Activated naive CD8-positive, alpha-beta T cell (primary cell): ENCODE data around the gene KIF20B.

ENCODE experiments used
- H3K27ac Mint-ChIP-seq: one replicate; pipeline ENCODE4 v1.8.0; 2021; ENCODE audit warnings: mixed read lengths
- H3K27me3 Mint-ChIP-seq: one replicate; pipeline ENCODE4 v1.8.0; 2021; ENCODE audit warnings: mixed read lengths
- H3K36me3 Mint-ChIP-seq: one replicate; pipeline ENCODE4 v1.8.0; 2021; ENCODE audit warnings: mixed read lengths
- H3K4me1 Mint-ChIP-seq: one replicate; pipeline ENCODE4 v1.8.0; 2021; ENCODE audit warnings: low read depth, mixed read lengths
- H3K4me3 Mint-ChIP-seq: one replicate; pipeline ENCODE4 v1.8.0; 2021; ENCODE audit warnings: mild to moderate bottlenecking, mixed read lengths
- H3K9me3 Mint-ChIP-seq: one replicate; pipeline ENCODE4 v1.8.0; 2021; ENCODE audit warnings: low read depth, mixed read lengths

KIF20B gene, protein sequence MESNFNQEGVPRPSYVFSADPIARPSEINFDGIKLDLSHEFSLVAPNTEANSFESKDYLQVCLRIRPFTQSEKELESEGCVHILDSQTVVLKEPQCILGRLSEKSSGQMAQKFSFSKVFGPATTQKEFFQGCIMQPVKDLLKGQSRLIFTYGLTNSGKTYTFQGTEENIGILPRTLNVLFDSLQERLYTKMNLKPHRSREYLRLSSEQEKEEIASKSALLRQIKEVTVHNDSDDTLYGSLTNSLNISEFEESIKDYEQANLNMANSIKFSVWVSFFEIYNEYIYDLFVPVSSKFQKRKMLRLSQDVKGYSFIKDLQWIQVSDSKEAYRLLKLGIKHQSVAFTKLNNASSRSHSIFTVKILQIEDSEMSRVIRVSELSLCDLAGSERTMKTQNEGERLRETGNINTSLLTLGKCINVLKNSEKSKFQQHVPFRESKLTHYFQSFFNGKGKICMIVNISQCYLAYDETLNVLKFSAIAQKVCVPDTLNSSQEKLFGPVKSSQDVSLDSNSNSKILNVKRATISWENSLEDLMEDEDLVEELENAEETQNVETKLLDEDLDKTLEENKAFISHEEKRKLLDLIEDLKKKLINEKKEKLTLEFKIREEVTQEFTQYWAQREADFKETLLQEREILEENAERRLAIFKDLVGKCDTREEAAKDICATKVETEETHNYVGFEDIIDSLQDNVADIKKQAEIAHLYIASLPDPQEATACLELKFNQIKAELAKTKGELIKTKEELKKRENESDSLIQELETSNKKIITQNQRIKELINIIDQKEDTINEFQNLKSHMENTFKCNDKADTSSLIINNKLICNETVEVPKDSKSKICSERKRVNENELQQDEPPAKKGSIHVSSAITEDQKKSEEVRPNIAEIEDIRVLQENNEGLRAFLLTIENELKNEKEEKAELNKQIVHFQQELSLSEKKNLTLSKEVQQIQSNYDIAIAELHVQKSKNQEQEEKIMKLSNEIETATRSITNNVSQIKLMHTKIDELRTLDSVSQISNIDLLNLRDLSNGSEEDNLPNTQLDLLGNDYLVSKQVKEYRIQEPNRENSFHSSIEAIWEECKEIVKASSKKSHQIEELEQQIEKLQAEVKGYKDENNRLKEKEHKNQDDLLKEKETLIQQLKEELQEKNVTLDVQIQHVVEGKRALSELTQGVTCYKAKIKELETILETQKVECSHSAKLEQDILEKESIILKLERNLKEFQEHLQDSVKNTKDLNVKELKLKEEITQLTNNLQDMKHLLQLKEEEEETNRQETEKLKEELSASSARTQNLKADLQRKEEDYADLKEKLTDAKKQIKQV (N-terminal part only)

DNA sequence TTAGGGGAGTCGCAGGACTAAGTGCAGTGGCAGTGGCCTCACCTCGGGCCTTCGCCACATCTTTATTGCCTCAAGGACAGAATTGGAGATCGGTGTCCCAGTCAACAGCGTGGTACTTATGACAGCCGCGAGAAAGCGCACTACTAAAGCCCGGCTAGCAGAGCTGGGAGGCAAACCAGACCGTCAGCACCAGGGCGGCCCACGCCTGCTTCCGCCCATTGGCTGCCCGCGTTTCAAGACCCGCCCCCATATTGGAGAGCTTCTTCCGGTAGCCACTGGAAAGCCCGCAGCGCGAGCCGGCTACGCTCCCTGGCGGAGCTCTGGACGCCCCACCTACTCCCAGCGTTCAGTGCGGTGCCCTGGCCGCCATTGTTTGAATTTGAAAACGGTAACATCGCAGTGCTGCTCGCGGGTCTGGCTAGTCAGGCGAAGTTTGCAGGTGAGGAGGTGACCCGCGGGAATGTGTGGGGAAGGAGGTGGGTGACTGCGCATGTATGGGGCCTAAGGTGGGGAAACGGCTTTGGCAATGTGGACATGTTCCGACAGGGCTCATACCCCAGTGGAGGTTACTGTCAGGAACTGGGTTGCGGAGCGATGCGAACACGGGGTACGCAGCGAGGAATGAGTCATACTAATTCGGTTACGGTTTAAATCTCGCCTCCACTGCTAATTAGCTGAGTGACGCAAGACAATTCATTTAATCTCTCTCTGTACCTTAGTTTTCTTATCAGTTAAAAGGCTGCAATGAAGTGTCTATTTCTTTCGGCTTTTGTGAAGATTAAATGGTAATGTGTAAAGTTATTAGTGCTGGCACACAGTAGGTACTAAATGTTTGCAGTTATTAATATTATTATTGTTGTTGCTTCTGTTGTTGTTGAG, at the start of gene KIF20B:
TSS of gene KIF20B (plus strand) at position 349 of the 879 bp plus-strand sequence. CDS start 3,705 bp downstream, outside the sequence.
- Mint-ChIP-seq H3K36me3 (peaks cover 4% of the 10 kb centered on the region), H3K4me1 (peaks cover 42% of the 10 kb centered on the region), H3K4me3 (peak within 1 kb of the TSS; percentile 96), H3K27me3 (no peaks in the 10 kb centered on the region), H3K9me3 (no peaks in the 10 kb centered on the region), H3K27ac (peak within 1 kb of the TSS; percentile 98)

DNA sequence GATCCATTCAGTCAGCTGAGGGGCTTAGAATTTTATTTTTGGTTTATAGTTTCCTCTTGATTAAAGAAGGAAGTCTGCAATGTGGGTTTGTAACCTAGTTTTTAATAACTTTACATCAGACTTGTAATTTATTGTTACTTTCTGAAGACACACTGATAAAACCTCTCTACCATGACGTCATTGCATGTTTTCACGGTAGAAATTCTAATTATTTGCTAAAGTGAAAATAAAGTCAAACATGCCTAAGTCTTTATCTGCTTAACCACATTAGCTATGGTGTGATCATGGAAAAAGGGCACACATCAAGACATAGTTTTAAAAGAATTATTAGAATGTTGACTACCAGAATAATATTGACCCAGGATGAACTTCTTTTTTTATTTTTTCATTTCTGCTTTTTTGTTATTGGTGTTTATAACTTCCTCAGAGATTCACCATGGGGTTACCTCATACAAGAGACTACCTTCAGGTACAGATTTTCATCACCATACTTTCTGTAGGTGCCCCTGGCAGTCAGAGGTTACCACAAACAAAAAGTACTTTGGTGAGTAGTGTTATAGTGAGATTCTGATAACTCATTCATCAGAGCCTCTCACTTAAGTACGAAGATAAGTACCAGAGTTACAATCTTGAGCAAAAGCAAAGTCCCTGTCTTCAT, 49.3 kb upstream of the KIF20B start:
- no peaks in the 10 kb centered on the region for H3K9me3 Mint-ChIP-seq
- H3K36me3 Mint-ChIP-seq, result peaks cover 2% of the 10 kb centered on the region
- H3K27ac Mint-ChIP-seq, result no peak overlapping the region

DNA sequence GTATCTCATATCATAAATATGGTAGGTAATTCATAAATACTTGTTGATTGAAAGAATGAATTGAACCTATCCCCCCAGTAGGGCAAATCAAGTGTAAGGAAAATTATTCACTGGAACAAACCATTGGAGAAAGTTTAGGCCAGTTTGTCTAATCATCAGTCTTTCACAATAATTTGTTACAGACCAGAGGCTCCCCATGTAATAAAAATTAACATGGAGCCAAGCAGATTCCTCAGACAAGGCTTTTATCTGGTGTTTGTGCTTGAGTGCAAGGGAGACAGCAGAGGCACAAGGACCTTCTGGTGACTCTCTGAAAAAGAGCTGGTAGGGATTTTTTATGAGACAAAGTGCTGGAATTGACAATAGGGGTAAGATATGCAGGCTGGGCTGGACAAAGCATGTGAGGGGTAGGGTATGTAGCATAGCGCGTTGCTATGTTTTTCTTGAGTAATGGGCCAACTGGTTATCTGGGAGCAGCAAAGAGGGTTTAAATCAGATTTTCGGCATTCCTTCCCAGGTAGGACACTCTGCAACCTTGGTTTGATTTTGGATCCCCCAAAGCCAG, 48.5 kb upstream of the KIF20B start:
- Mint-ChIP-seq H3K4me3 (no peak overlapping the region), H3K27me3 (peaks cover 3% of the 10 kb centered on the region), H3K4me1 (no peaks in the 10 kb centered on the region), H3K9me3 (no peaks in the 10 kb centered on the region), H3K36me3 (peaks cover 2% of the 10 kb centered on the region), H3K27ac (no peak overlapping the region)

More for the DNA sequence above, 49.3 kb upstream of the KIF20B start:
- no peaks in the 10 kb centered on the region for H3K4me1 Mint-ChIP-seq
- no peak overlapping the region for H3K4me3 Mint-ChIP-seq
- H3K27me3 Mint-ChIP-seq, result peaks cover 6% of the 10 kb centered on the region

DNA sequence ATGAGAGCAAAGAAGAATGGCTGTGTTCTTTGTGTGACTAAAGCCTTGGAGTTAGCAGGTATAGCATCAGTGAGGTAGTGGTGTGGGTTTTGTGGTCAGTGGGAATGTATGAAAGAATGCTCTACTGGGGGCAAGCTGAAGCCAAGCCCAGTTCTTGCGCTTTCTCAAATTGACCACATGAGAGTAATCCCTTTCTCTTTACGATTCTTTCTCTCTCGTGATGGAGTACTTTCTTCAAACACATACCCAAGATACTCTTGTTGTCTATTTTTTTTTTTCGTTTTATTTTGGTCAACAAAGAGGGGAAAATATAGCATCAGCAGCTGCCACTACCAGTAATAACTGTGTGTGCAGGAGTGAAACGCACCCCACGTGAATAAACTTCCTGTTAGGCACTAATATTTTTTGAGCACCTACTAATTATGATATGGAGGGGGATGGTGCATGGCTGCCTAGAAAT, 48.0 kb upstream of the KIF20B start:
- no peak overlapping the region for H3K4me3 Mint-ChIP-seq
- H3K27me3 Mint-ChIP-seq, result no peaks in the 10 kb centered on the region
- no peaks in the 10 kb centered on the region for H3K36me3 Mint-ChIP-seq
- H3K4me1 Mint-ChIP-seq, result no peaks in the 10 kb centered on the region
- no peak overlapping the region for H3K27ac Mint-ChIP-seq
- H3K9me3 Mint-ChIP-seq, result no peaks in the 10 kb centered on the region

DNA sequence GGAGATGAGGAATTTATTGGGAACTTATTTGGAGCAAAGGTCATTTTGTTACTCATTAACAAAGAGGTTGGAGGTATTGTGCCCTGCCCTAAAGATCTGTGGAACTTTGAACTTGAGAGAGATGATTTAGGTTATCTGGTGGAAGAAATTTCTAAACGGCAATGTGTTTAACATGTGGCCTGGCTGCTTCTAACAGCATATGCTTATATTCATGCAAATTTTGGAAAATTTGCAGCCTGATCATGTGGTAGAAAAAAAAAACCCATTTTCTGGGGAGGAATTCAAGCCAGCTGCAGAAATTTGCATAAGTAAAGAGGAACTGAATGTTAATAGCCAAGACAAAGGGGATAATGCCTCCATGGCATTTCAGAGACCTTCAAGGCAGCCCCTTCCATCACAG, 45.7 kb upstream of the KIF20B start:
- Mint-ChIP-seq H3K4me3 (no peak overlapping the region), H3K27me3 (no peaks in the 10 kb centered on the region), H3K27ac (no peak overlapping the region), H3K36me3 (no peaks in the 10 kb centered on the region), H3K4me1 (no peaks in the 10 kb centered on the region), H3K9me3 (no peaks in the 10 kb centered on the region)

DNA sequence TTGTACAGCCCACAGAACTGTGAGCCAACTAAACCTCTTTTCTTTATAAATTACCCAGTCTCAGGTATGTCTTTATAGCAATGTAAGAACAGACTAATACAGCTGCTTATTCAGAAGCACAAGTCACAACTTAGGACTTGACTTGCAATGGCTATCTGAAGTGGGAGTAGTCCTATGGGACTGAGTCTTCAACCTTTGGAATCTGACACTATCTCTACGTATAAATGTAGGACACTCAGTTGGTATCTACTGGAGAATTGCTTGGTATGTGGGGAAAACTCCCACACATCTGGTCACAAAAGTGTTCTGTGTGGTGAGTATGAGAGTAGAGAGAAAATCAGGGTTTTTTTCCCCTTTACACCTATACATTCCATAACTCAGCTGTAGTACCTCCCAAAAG, 44.1 kb upstream of the KIF20B start:
- H3K36me3 Mint-ChIP-seq, result no peaks in the 10 kb centered on the region

DNA sequence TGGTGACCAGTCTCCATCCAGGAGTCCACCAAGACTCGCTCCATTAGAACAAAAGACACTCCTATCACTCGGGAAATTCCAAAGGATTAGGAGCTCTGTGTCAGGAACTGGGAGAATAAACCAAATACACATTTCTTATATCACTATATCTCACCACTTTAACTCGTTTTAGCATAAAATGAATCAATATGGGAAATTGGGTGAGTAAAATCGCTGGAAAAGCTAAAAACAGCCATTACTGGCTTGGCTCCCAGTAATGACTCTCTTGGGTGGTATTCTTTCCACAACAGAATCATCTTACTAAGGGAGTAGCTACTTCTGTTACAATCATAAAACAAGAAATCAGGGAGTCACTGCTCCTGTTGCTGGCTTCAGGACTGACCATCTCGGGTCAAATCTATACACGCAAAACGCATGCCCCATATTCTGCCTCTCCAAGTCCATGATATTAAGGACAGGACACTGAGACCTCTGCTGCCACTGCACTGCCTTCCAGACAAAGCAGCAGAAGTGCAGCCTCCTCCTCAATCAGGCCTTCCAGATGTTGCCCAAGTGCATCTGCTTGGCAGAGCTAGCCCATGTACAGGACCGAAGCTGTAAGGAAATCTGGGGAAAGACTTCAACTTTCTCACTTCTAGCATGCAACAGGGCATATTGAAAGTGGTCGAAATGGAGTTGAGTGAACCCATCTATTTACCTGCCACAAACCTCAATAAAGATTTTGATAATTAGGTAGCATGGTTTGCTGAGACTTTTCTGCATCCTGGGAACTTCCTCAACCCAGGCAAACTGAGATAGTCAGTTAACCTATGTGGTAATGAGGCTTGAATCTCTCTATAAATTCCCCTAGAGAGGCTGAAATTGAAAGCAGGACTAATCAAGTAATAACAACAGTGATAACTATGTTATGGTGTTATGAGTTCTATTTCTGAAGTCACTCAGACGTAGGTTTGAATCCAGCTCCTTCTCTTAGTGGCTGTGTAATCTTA, 42.0 kb upstream of the KIF20B start:
- no peaks in the 10 kb centered on the region for H3K27me3 Mint-ChIP-seq
- H3K4me3 Mint-ChIP-seq, result no peak overlapping the region
- no peak overlapping the region for H3K27ac Mint-ChIP-seq
- H3K9me3 Mint-ChIP-seq, result no peaks in the 10 kb centered on the region
- no peaks in the 10 kb centered on the region for H3K36me3 Mint-ChIP-seq
- H3K4me1 Mint-ChIP-seq, result no peaks in the 10 kb centered on the region

More for the DNA sequence above, 44.1 kb upstream of the KIF20B start:
- Mint-ChIP-seq H3K4me3 (no peak overlapping the region), H3K9me3 (no peaks in the 10 kb centered on the region), H3K27me3 (no peaks in the 10 kb centered on the region), H3K4me1 (no peaks in the 10 kb centered on the region), H3K27ac (no peak overlapping the region)

DNA sequence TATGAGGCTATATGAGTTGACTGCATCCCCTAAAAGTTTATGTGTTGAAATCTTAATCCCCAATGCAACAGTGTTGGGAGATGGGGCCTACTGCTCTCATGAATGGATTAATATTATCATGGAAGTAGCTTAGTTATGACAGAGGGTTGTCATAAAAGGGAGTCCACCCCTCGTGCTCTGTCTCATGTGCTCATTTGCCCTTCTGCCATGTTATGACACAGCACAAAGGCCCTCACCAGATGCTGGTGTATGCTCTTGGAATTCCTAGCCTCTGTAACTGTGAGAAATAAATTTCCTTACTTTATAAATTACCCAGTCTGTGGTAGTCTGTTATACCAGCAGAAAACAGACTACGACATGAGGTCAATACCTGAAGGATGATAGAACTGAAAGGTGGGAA, 38.8 kb upstream of the KIF20B start:
- Mint-ChIP-seq H3K4me1 (no peaks in the 10 kb centered on the region), H3K27ac (no peak overlapping the region), H3K4me3 (no peak overlapping the region), H3K27me3 (no peaks in the 10 kb centered on the region), H3K9me3 (no peaks in the 10 kb centered on the region), H3K36me3 (no peaks in the 10 kb centered on the region)

DNA sequence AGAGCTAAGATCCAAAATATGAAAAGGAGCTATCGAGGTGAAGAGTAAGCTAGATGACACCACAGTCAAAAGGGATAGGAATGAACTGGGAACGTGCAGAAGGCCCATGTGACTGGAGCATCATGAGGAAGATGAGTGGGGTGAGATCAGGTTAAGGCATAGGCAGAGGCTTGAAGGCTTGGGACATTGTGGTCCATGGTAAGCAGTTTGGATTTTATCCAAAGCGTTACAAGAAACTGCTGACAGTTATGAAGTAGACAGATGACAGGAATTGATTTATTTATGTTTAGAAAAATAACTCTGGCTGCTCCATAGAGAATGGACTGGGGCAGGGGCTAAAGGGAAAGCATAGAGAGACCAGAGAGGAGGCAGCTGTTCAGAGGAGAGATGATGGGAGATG, 38.2 kb upstream of the KIF20B start:
- H3K9me3 Mint-ChIP-seq, result no peaks in the 10 kb centered on the region
- no peak overlapping the region for H3K27ac Mint-ChIP-seq
- H3K36me3 Mint-ChIP-seq, result no peaks in the 10 kb centered on the region
- no peak overlapping the region for H3K4me3 Mint-ChIP-seq
- H3K27me3 Mint-ChIP-seq, result no peaks in the 10 kb centered on the region
- H3K4me1 Mint-ChIP-seq, result no peaks in the 10 kb centered on the region

DNA sequence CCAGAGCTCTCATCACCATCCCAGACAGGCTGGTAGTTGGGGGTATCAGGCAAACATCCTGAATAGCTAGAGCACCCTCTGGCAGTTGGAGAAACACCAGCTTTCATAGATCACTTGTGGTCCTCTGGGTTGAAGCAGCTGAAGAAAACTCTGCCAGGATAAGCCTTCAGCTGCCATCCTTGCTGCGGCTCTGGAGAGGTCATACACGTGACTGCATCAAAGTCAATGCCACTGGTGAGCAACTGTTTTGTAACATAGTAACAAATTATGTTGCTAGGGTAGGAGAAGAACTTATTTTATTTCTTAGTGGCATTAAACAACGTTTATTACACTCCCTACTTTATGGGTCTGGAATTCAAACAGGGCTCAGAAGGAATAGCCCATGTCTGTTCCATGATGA, 37.2 kb upstream of the KIF20B start:
- Mint-ChIP-seq H3K4me3 (no peak overlapping the region), H3K27me3 (no peaks in the 10 kb centered on the region), H3K27ac (no peak overlapping the region), H3K9me3 (no peaks in the 10 kb centered on the region), H3K36me3 (no peaks in the 10 kb centered on the region), H3K4me1 (no peaks in the 10 kb centered on the region)

DNA sequence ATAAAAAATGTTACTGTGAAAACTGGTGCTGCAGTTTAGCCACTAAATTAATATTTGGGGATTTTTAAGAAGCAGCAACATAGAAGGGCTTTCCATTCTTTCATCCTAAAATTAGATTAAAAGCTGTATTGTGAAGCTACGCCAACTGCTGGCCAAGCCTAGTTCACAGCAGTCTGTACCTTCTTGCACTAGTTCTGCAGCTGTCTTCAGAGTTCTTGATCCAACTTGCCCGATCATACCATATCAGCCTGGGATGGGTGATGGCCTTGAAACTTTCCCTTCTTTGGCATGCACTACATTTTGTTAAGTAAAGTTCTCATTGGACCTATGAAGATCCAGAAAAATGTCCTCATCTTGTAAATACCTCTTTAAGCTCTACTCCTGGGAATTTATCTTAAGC, 36.1 kb upstream of the KIF20B start:
- Mint-ChIP-seq H3K27me3 (no peaks in the 10 kb centered on the region), H3K4me3 (no peak overlapping the region), H3K27ac (no peak overlapping the region), H3K9me3 (no peaks in the 10 kb centered on the region), H3K36me3 (no peaks in the 10 kb centered on the region), H3K4me1 (no peaks in the 10 kb centered on the region)

DNA sequence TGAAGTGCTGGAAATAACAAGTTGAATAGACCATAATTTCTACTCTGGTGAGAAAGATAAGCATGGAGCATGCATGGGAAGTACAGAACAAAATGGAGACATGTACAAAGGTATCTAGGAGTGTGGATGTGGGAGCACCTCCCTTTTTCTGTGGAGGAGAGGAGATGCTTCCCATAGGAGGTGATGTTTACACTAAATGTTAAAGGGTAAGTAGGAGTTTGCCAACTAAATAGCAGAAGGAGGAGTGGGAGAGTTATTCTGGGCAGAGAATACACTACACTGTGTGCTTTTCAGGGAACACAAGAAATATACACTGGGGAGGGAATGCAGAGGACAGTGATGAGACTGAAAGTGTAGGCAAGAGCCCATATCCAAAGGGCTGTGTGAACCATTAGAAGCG, 35.3 kb upstream of the KIF20B start:
- no peaks in the 10 kb centered on the region for H3K9me3 Mint-ChIP-seq
- no peaks in the 10 kb centered on the region for H3K4me1 Mint-ChIP-seq
- H3K4me3 Mint-ChIP-seq, result no peak overlapping the region
- H3K27ac Mint-ChIP-seq, result no peak overlapping the region
- peaks cover 5% of the 10 kb centered on the region for H3K27me3 Mint-ChIP-seq
- peaks cover under 1% of the 10 kb centered on the region for H3K36me3 Mint-ChIP-seq
